Large intestine (tissue), 3 donors: Measurements from ENCODE around the gene ASTN2. TPM values are rescaled to one million over a fixed set of nuclear protein-coding genes. Genes with fewer than 3 reads are reported as not detected.

Experiments used
- DNase-seq, 2 donors: peaks; one replicate each; pipeline versions ENCODE4 v3.0.0 to v3.0.0-alpha.2; 2013
- H3K27ac ChIP-seq: one replicate; pipeline ENCODE4 v1.5.1; 2013; ENCODE audit warnings: low read length
- H3K27me3 ChIP-seq: 2 replicates; pipeline ENCODE4 v1.6.1; 2013; ENCODE audit warnings: low read length; ENCODE audit not compliant: control insufficient read depth, insufficient read depth
- H3K36me3 ChIP-seq: 2 replicates; pipeline ENCODE4 v1.6.1; 2013; ENCODE audit warnings: low read length; ENCODE audit not compliant: control insufficient read depth, insufficient read depth
- H3K4me1 ChIP-seq: one replicate; pipeline ENCODE4 v1.6.1; 2013; ENCODE audit warnings: low read length; ENCODE audit not compliant: control insufficient read depth, insufficient read depth
- H3K4me3 ChIP-seq: one replicate; pipeline ENCODE4 v1.5.1; 2013; ENCODE audit warnings: low read length
- H3K9me3 ChIP-seq: one replicate; pipeline ENCODE4 v1.6.1; 2013; ENCODE audit warnings: mild to moderate bottlenecking, low read depth, low read length, moderate library complexity; ENCODE audit not compliant: control insufficient read depth
- WGBS: methylation state at CpG from one replicate; pipeline ENCODE4 v1.1.5; 2013; ENCODE audit warnings: low lambda C conversion rate; ENCODE audit not compliant: insufficient coverage; 5-methylcytosine and 5-hydroxymethylcytosine counted together
- polyA plus RNA-seq: library from polyadenylated mRNA; unstranded; fragments of 120-200 nt; gene quantifications from one replicate; pipeline ENCODE4 v1.2.1, GENCODE V29; 2013

The ASTN2 gene
- polyA plus RNA-seq, 1 donor, result 11.4 TPM

GRCh38 chr9:117250610-117251215 is 164.1 kb downstream of the ASTN2 start:
- Histone ChIP-seq H3K27ac (no peak overlapping the region), H3K27me3 (no peaks in the 10 kb centered on the region), H3K9me3 (no peaks in the 10 kb centered on the region), H3K4me3 (no peak overlapping the region), H3K36me3 (no peaks in the 10 kb centered on the region), H3K4me1 (no peaks in the 10 kb centered on the region)
- no peak for DNase-seq
- WGBS, result no CpG with 5 or more reads among the region's 3 CpGs

GRCh38 chr9:117249799-117250198 is 165.1 kb downstream of the ASTN2 start:
- no peaks in the 10 kb centered on the region for H3K27me3 ChIP-seq
- H3K9me3 ChIP-seq, result no peaks in the 10 kb centered on the region
- no peaks in the 10 kb centered on the region for H3K36me3 ChIP-seq
- H3K4me3 ChIP-seq, result no peak overlapping the region
- H3K4me1 ChIP-seq, result no peaks in the 10 kb centered on the region
- 100% methylated on average over 1 of the region's 3 CpGs for WGBS
- no peak overlapping the region for H3K27ac ChIP-seq
- no peak for DNase-seq

GRCh38 chr9:117247266-117247665 is 167.6 kb downstream of the ASTN2 start:
- no peaks in the 10 kb centered on the region for H3K4me1 ChIP-seq
- H3K4me3 ChIP-seq, result no peak overlapping the region
- H3K36me3 ChIP-seq, result no peaks in the 10 kb centered on the region
- no peak overlapping the region for H3K27ac ChIP-seq
- no peak for DNase-seq
- WGBS, result no CpG with 5 or more reads among the region's 1 CpG
- no peaks in the 10 kb centered on the region for H3K27me3 ChIP-seq
- H3K9me3 ChIP-seq, result no peaks in the 10 kb centered on the region

GRCh38 chr9:117245175-117245829 is 169.6 kb downstream of the ASTN2 start:
- WGBS, result 86% methylated on average over 1 of the region's 8 CpGs
- no peak for DNase-seq

GRCh38 chr9:117242082-117242481 is 172.8 kb downstream of the ASTN2 start:
- Histone ChIP-seq H3K9me3 (no peaks in the 10 kb centered on the region), H3K4me3 (no peak overlapping the region), H3K27me3 (no peaks in the 10 kb centered on the region), H3K4me1 (no peaks in the 10 kb centered on the region), H3K27ac (no peak overlapping the region), H3K36me3 (no peaks in the 10 kb centered on the region)
- no CpG with 5 or more reads among the region's 3 CpGs for WGBS
- DNase-seq, result no peak

More at GRCh38 chr9:117245175-117245829, 169.6 kb downstream of the ASTN2 start:
- Histone ChIP-seq H3K4me3 (no peak overlapping the region), H3K27ac (no peak overlapping the region), H3K36me3 (no peaks in the 10 kb centered on the region), H3K4me1 (no peaks in the 10 kb centered on the region), H3K27me3 (no peaks in the 10 kb centered on the region), H3K9me3 (no peaks in the 10 kb centered on the region)

- H3K9me3 ChIP-seq, result no peaks in the 10 kb centered on the region
- H3K36me3 ChIP-seq, result no peaks in the 10 kb centered on the region
- no CpG with 5 or more reads among the region's 1 CpG for WGBS
- no peak for DNase-seq
- no peak overlapping the region for H3K27ac ChIP-seq
- no peak overlapping the region for H3K4me3 ChIP-seq
- H3K4me1 ChIP-seq, result no peaks in the 10 kb centered on the region
- H3K27me3 ChIP-seq, result no peaks in the 10 kb centered on the region
Observed at GRCh38 chr9:117239428-117239827, 175.4 kb downstream of the ASTN2 start.

- Histone ChIP-seq H3K4me3 (no peak overlapping the region), H3K4me1 (no peaks in the 10 kb centered on the region), H3K9me3 (no peaks in the 10 kb centered on the region), H3K36me3 (no peaks in the 10 kb centered on the region), H3K27ac (no peak overlapping the region), H3K27me3 (no peaks in the 10 kb centered on the region)
- no CpG with 5 or more reads among the region's 6 CpGs for WGBS
- no peak for DNase-seq
Observed at GRCh38 chr9:117234103-117234502, 180.8 kb downstream of the ASTN2 start.

- Histone ChIP-seq H3K9me3 (no peaks in the 10 kb centered on the region), H3K4me1 (no peaks in the 10 kb centered on the region), H3K27me3 (no peaks in the 10 kb centered on the region), H3K27ac (no peak overlapping the region), H3K36me3 (no peaks in the 10 kb centered on the region), H3K4me3 (no peak overlapping the region)
- no peak for DNase-seq
- no CpG with 5 or more reads among the region's 4 CpGs for WGBS
Observed at GRCh38 chr9:117233016-117233415, 181.8 kb downstream of the ASTN2 start.

GRCh38 chr9:117232281-117232680 is 182.6 kb downstream of the ASTN2 start:
- no peaks in the 10 kb centered on the region for H3K36me3 ChIP-seq
- H3K4me3 ChIP-seq, result no peak overlapping the region
- no peaks in the 10 kb centered on the region for H3K9me3 ChIP-seq
- no CpG with 5 or more reads among the region's 1 CpG for WGBS
- no peak for DNase-seq
- H3K27me3 ChIP-seq, result no peaks in the 10 kb centered on the region
- no peak overlapping the region for H3K27ac ChIP-seq
- no peaks in the 10 kb centered on the region for H3K4me1 ChIP-seq

- Histone ChIP-seq H3K27me3 (no peaks in the 10 kb centered on the region), H3K27ac (no peak overlapping the region), H3K9me3 (no peaks in the 10 kb centered on the region), H3K36me3 (no peaks in the 10 kb centered on the region), H3K4me1 (no peaks in the 10 kb centered on the region), H3K4me3 (no peak overlapping the region)
- DNase-seq, result no peak
- WGBS, result no CpG with 5 or more reads among the region's 1 CpG
Observed at GRCh38 chr9:117231012-117231411, 183.8 kb downstream of the ASTN2 start.

- no peak for DNase-seq
- H3K36me3 ChIP-seq, result no peaks in the 10 kb centered on the region
- no peaks in the 10 kb centered on the region for H3K4me1 ChIP-seq
- WGBS, result 40% methylated on average over 1 of the region's 4 CpGs
- no peak overlapping the region for H3K4me3 ChIP-seq
- no peak overlapping the region for H3K27ac ChIP-seq
- no peaks in the 10 kb centered on the region for H3K27me3 ChIP-seq
- no peaks in the 10 kb centered on the region for H3K9me3 ChIP-seq
Observed at GRCh38 chr9:117224695-117225094, 190.2 kb downstream of the ASTN2 start.
